ENCODE results near the gene PIGN. TPM values are rescaled to one million over a fixed set of nuclear protein-coding genes. Genes with fewer than 3 reads are reported as not detected.

Gene PIGN
- total and polyA plus RNA-seq, 2 of the 8 experiments (the other 6 are each of a cell fraction or from before 2014, with no cell fraction given), result 20.9 to 26.3 TPM

DNA sequence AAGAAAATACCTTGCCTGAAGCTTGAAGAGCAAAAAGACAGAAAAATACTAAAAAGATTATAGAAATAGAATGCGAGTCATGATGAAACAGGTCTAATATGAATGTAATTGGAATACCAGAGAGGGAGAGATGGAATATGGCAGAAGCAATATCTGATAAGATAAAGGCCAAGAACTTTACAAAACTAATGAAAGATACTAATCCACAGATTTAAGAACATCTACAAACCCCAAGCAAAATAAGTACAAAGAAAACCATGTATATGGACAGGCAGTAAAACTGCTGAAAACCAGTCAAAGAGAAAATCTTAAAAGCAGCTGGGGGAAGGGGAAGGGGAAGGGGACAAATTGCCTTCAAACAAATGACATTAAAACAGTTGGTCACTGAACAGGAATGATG lies 67.0 kb downstream of the PIGN start (continued):
- TF ChIP-seq, protein P1, sequence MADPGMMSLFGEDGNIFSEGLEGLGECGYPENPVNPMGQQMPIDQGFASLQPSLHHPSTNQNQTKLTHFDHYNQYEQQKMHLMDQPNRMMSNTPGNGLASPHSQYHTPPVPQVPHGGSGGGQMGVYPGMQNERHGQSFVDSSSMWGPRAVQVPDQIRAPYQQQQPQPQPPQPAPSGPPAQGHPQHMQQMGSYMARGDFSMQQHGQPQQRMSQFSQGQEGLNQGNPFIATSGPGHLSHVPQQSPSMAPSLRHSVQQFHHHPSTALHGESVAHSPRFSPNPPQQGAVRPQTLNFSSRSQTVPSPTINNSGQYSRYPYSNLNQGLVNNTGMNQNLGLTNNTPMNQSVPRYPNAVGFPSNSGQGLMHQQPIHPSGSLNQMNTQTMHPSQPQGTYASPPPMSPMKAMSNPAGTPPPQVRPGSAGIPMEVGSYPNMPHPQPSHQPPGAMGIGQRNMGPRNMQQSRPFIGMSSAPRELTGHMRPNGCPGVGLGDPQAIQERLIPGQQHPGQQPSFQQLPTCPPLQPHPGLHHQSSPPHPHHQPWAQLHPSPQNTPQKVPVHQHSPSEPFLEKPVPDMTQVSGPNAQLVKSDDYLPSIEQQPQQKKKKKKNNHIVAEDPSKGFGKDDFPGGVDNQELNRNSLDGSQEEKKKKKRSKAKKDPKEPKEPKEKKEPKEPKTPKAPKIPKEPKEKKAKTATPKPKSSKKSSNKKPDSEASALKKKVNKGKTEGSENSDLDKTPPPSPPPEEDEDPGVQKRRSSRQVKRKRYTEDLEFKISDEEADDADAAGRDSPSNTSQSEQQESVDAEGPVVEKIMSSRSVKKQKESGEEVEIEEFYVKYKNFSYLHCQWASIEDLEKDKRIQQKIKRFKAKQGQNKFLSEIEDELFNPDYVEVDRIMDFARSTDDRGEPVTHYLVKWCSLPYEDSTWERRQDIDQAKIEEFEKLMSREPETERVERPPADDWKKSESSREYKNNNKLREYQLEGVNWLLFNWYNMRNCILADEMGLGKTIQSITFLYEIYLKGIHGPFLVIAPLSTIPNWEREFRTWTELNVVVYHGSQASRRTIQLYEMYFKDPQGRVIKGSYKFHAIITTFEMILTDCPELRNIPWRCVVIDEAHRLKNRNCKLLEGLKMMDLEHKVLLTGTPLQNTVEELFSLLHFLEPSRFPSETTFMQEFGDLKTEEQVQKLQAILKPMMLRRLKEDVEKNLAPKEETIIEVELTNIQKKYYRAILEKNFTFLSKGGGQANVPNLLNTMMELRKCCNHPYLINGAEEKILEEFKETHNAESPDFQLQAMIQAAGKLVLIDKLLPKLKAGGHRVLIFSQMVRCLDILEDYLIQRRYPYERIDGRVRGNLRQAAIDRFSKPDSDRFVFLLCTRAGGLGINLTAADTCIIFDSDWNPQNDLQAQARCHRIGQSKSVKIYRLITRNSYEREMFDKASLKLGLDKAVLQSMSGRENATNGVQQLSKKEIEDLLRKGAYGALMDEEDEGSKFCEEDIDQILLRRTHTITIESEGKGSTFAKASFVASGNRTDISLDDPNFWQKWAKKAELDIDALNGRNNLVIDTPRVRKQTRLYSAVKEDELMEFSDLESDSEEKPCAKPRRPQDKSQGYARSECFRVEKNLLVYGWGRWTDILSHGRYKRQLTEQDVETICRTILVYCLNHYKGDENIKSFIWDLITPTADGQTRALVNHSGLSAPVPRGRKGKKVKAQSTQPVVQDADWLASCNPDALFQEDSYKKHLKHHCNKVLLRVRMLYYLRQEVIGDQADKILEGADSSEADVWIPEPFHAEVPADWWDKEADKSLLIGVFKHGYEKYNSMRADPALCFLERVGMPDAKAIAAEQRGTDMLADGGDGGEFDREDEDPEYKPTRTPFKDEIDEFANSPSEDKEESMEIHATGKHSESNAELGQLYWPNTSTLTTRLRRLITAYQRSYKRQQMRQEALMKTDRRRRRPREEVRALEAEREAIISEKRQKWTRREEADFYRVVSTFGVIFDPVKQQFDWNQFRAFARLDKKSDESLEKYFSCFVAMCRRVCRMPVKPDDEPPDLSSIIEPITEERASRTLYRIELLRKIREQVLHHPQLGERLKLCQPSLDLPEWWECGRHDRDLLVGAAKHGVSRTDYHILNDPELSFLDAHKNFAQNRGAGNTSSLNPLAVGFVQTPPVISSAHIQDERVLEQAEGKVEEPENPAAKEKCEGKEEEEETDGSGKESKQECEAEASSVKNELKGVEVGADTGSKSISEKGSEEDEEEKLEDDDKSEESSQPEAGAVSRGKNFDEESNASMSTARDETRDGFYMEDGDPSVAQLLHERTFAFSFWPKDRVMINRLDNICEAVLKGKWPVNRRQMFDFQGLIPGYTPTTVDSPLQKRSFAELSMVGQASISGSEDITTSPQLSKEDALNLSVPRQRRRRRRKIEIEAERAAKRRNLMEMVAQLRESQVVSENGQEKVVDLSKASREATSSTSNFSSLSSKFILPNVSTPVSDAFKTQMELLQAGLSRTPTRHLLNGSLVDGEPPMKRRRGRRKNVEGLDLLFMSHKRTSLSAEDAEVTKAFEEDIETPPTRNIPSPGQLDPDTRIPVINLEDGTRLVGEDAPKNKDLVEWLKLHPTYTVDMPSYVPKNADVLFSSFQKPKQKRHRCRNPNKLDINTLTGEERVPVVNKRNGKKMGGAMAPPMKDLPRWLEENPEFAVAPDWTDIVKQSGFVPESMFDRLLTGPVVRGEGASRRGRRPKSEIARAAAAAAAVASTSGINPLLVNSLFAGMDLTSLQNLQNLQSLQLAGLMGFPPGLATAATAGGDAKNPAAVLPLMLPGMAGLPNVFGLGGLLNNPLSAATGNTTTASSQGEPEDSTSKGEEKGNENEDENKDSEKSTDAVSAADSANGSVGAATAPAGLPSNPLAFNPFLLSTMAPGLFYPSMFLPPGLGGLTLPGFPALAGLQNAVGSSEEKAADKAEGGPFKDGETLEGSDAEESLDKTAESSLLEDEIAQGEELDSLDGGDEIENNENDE (IDR thresholded peaks at IDR 0.05; ENCODE audit: insufficient replicate concordance, low read length), result no peak
- no peak for TF ChIP-seq ZNF274 (IDR thresholded peaks at IDR 0.05; ENCODE audit: borderline replicate concordance, extremely low read depth, low read length)

Measured in H1 (cell line).